GM12878 (cell line): ENCODE results near the gene OR2T27. TPM values are rescaled to one million over a fixed set of nuclear protein-coding genes. Genes with fewer than 3 reads are reported as not detected.

Source experiments
- ATAC-seq: fragments of 200-7000 bp; cut with Tn5 transposase; 3 replicates; pipeline ENCODE4 v1.9.1; 2020; ENCODE audit warnings: mild to moderate bottlenecking, moderate library complexity
- BruUV-seq: library from RNA; stranded (reverse); fragments of 400-500 nt; replicated peaks from 2 replicates; lab custom pipeline; 2021; lab: Mats Ljungman, UMichigan
- CTCF ChIA-PET: fragments of 300-600 bp; sonication (Branson Sonifier 250); formaldehyde crosslinking; extraction: SDS; loops from one replicate; lab custom pipeline; 2021; ENCODE audit warnings: inconsistent platforms; lab: Yijun Ruan, JAX
- POLR2A ChIA-PET: fragments of 350-600 bp; formaldehyde crosslinking; extraction: SDS; loops from one replicate; lab custom pipeline; 2021; ENCODE audit warnings: inconsistent platforms; lab: Charles Lee
- RAD21 ChIA-PET: fragments of 300-600 bp; sonication (Branson Sonifier 250); formaldehyde crosslinking; loops from one replicate; lab custom pipeline; 2023; ENCODE audit warnings: antibody characterized with exemption; ENCODE audit not compliant: unreplicated experiment; lab: Charles Lee
- SMC1A ChIA-PET: fragments of 300-600 bp; sonication (Branson Sonifier 250); formaldehyde crosslinking; loops from one replicate; lab custom pipeline; 2023; ENCODE audit not compliant: unreplicated experiment, uncharacterized antibody; lab: Charles Lee
- DNase-seq: peaks from one replicate; pipeline ENCODE4 v3.0.0-alpha.2; 2011; ENCODE audit warnings: low read depth, low spot score
- FAIRE-seq: peaks from 3 replicates; lab custom pipeline; 2011; peaks lifted over from hg19 to GRCh38; lab: Jason Lieb, UNC
- H2AFZ ChIP-seq: 2 replicates; pipeline ENCODE4 v1.6.0; 2011; ENCODE audit warnings: low read depth, low read length, control low read depth; ENCODE audit not compliant: control insufficient read depth
- H3K27ac ChIP-seq: 2 replicates; pipeline ENCODE4 v1.5.1; 2011; ENCODE audit warnings: control low read depth; ENCODE audit not compliant: control insufficient read depth, insufficient read depth
- H3K27me3 ChIP-seq, 2 experiments: replicated peaks in 1 of 2; 2 replicates each; pipeline versions ENCODE4 v1.6.0 to v1.6.1; 2011; ENCODE audit warnings: low read length in 1 of 2; ENCODE audit not compliant: control insufficient read depth in 2 of 2, insufficient read depth in 2 of 2
- H3K36me3 ChIP-seq, 2 experiments: 2 replicates each; pipeline ENCODE4 v1.5.1; 2011; ENCODE audit warnings: low read length in 1 of 2; ENCODE audit not compliant: control insufficient read depth in 2 of 2, insufficient read depth in 2 of 2
- H3K4me1 ChIP-seq: 2 replicates; pipeline ENCODE4 v1.6.1; 2011; ENCODE audit warnings: mild to moderate bottlenecking, low read length, moderate library complexity, mixed read lengths; ENCODE audit not compliant: control insufficient read depth, insufficient read depth
- H3K4me2 ChIP-seq: 2 replicates; pipeline ENCODE4 v1.6.0; 2011; ENCODE audit warnings: control low read depth; ENCODE audit not compliant: control insufficient read depth, insufficient read depth
- H3K4me3 ChIP-seq: fragments of 200-600 bp; sonication (generic); 2 replicates; pipeline ENCODE4 v1.5.1; 2016
- H3K79me2 ChIP-seq: 2 replicates; pipeline ENCODE4 v1.6.0; 2011; ENCODE audit warnings: low read length; ENCODE audit not compliant: control insufficient read depth, insufficient read depth
- H3K9ac ChIP-seq: 2 replicates; pipeline ENCODE4 v1.8.0; 2011; ENCODE audit warnings: low read length, control low read depth, mixed read lengths; ENCODE audit not compliant: control insufficient read depth, insufficient read depth
- H3K9me3 ChIP-seq: replicated peaks from 3 replicates; pipeline ENCODE4 v1.5.1; 2011; ENCODE audit warnings: mild to moderate bottlenecking, low read length; ENCODE audit not compliant: control insufficient read depth, insufficient read depth
- H4K20me1 ChIP-seq: 2 replicates; pipeline ENCODE4 v1.6.0; 2011; ENCODE audit not compliant: control insufficient read depth, insufficient read depth
- BCLAF1 ChIP-seq: fragments of 450-650 bp; IDR thresholded peaks from 2 replicates; pipeline ENCODE4 v1.6.1; 2017; ENCODE audit warnings: antibody characterized with exemption, mild to moderate bottlenecking, moderate library complexity
- JUNB ChIP-seq: IDR thresholded peaks from 2 replicates; pipeline ENCODE4 v1.6.1; 2016; ENCODE audit warnings: antibody characterized with exemption, mild to moderate bottlenecking
- JUND ChIP-seq: IDR thresholded peaks from 2 replicates; pipeline ENCODE4 v1.6.1; 2012; ENCODE audit warnings: low read depth, mild to moderate bottlenecking, low read length, improper control_type of control experiment, moderate library complexity
- MXI1 ChIP-seq: fragments of 150-350 bp; IDR thresholded peaks from 2 replicates; pipeline ENCODE4 v1.6.1; 2011; ENCODE audit warnings: low read depth, mild to moderate bottlenecking, inconsistent platforms, low read length, improper control_type of control experiment
- PKNOX1 ChIP-seq: fragments of 450-650 bp; IDR thresholded peaks from 2 replicates; pipeline ENCODE4 v1.6.1; 2016; ENCODE audit warnings: mild to moderate bottlenecking
- REST ChIP-seq: IDR thresholded peaks from 2 replicates; pipeline ENCODE4 v1.6.1; 2012; ENCODE audit warnings: mild to moderate bottlenecking, low read depth, low read length
- ZNF24 ChIP-seq: fragments of 450-650 bp; IDR thresholded peaks from 2 replicates; pipeline ENCODE4 v1.6.1; 2017; ENCODE audit warnings: antibody characterized with exemption, mild to moderate bottlenecking
- WGBS: methylation state at CpG from one replicate; pipeline ENCODE4 v1.1.6; 2016; ENCODE audit warnings: low lambda C conversion rate; ENCODE audit not compliant: insufficient replicate concordance, insufficient coverage; ENCODE audit errors: missing lambda C conversion rate; 5-methylcytosine and 5-hydroxymethylcytosine counted together
- in situ Hi-C: fragments of 300-500 bp; cut with MboI; formaldehyde crosslinking; loops from 9 replicates; pipeline ENCODE4 v1.14.3; 2018; ENCODE audit warnings: mixed read lengths
- intact Hi-C: fragments of 100-400 bp; cut with micrococcal nuclease; formaldehyde crosslinking; loops from one replicate; pipeline ENCODE4 v1.14.2; 2022; ENCODE audit not compliant: unreplicated experiment
- polyA plus RNA-seq, 11 experiments: library from polyadenylated mRNA; depleted of rRNA in 4 of 11; unstranded in 6 of 11; stranded (reverse) in 5 of 11; fragments of >200 nt; fragmentation: Nextera tagmentation in 4 of 11; fragmentation: Illumina TruSeq in 1 of 11; extraction: Ambion mirVana in 4 of 11; extraction: Trizol in 1 of 11; gene quantifications; 1 replicate in 1 of 11; 2 replicates in 10 of 11; pipeline versions ENCODE4 v1.2.1 to v1.2.3, GENCODE V29; 2011 to 2016; ENCODE audit warnings: inconsistent platforms in 2 of 11, missing spikeins in 2 of 11, low read depth in 1 of 11
- total RNA-seq, 4 experiments: library from RNA; depleted of rRNA in 3 of 4; stranded (reverse); fragments of >200 nt in 3 of 4; fragmentation: Illumina TruSeq in 1 of 4; extraction: Trizol in 1 of 4; gene quantifications; 2 replicates each; pipeline versions ENCODE4 v1.2.1 to v1.2.3, GENCODE V29; 2013 to 2021

Gene OR2T27
- total and polyA plus RNA-seq, 10 of the 15 experiments (the other 5 are each of a cell fraction or from before 2014, with no cell fraction given): 0.13 to 0.33 (median 0.22) TPM; not detected in 3

- TF ChIP-seq REST: no peak
Observed at GRCh38 chr1:248630551-248630950, 24.8 kb downstream of the OR2T27 start (continued).

- no peaks in the 10 kb centered on the region for H3K36me3 ChIP-seq
- ChIA-PET POLR2A (no interaction called here), CTCF (no interaction called here), SMC1A (no interaction called here), RAD21 (no interaction called here)
- intact Hi-C loops: no loop called here
- TF ChIP-seq ZNF24: no peak
- no peak for TF ChIP-seq JUNB
- no peak for TF ChIP-seq MXI1
- TF ChIP-seq PKNOX1: no peak
- no peak for TF ChIP-seq BCLAF1
- no peak for TF ChIP-seq JUND
- no peaks in the 10 kb centered on the region for H4K20me1 ChIP-seq
- no peak for DNase-seq
- H3K9me3 ChIP-seq: no peaks in the 10 kb centered on the region
- no peak overlapping the region for H2AFZ ChIP-seq
- H3K9ac ChIP-seq: no peak overlapping the region
- no peaks in the 10 kb centered on the region for H3K79me2 ChIP-seq
- no peak overlapping the region for H3K4me2 ChIP-seq
- no peaks in the 10 kb centered on the region for H3K4me1 ChIP-seq
- FAIRE-seq: no peak
- no peaks in the 10 kb centered on the region for H3K27me3 ChIP-seq
- no CpG with 5 or more reads among the region's 9 CpGs for WGBS
- in situ Hi-C loops: no loop called here
- H3K4me3 ChIP-seq: no peak overlapping the region
- ATAC-seq: no peak
- no TSS peak for BruUV-seq
- no peak overlapping the region for H3K27ac ChIP-seq
Observed at GRCh38 chr1:248627971-248628844, 27.1 kb downstream of the OR2T27 start.
